HL-60 (cell line): ENCODE measurements around the gene INTS6L.

Experiments
- CTCF ChIP-seq: IDR thresholded peaks from one replicate; pipeline ENCODE4 v1.5.1; 2011; ENCODE audit warnings: low read length, control low read depth, inconsistent platforms; ENCODE audit not compliant: insufficient read depth
- POLR2AphosphoS5 ChIP-seq: IDR thresholded peaks from 2 replicates; pipeline ENCODE4 v1.6.1; 2012; ENCODE audit warnings: low read depth
- TF ChIP-seq, protein P1 (sequence below): IDR thresholded peaks from 2 replicates; pipeline ENCODE4 v1.6.1; 2012; ENCODE audit warnings: low read depth; ENCODE audit not compliant: insufficient replicate concordance

- TF ChIP-seq CTCF (no peak), POLR2AphosphoS5 (no peak)
- TF ChIP-seq, protein P1, sequence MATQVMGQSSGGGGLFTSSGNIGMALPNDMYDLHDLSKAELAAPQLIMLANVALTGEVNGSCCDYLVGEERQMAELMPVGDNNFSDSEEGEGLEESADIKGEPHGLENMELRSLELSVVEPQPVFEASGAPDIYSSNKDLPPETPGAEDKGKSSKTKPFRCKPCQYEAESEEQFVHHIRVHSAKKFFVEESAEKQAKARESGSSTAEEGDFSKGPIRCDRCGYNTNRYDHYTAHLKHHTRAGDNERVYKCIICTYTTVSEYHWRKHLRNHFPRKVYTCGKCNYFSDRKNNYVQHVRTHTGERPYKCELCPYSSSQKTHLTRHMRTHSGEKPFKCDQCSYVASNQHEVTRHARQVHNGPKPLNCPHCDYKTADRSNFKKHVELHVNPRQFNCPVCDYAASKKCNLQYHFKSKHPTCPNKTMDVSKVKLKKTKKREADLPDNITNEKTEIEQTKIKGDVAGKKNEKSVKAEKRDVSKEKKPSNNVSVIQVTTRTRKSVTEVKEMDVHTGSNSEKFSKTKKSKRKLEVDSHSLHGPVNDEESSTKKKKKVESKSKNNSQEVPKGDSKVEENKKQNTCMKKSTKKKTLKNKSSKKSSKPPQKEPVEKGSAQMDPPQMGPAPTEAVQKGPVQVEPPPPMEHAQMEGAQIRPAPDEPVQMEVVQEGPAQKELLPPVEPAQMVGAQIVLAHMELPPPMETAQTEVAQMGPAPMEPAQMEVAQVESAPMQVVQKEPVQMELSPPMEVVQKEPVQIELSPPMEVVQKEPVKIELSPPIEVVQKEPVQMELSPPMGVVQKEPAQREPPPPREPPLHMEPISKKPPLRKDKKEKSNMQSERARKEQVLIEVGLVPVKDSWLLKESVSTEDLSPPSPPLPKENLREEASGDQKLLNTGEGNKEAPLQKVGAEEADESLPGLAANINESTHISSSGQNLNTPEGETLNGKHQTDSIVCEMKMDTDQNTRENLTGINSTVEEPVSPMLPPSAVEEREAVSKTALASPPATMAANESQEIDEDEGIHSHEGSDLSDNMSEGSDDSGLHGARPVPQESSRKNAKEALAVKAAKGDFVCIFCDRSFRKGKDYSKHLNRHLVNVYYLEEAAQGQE, result no peak
These were observed 7.3 kb upstream of the INTS6L start for GRCh38 chrX:135513130-135513515.
